ENCODE data around the gene TFCP2L1.

TFCP2L1 gene

DNA sequence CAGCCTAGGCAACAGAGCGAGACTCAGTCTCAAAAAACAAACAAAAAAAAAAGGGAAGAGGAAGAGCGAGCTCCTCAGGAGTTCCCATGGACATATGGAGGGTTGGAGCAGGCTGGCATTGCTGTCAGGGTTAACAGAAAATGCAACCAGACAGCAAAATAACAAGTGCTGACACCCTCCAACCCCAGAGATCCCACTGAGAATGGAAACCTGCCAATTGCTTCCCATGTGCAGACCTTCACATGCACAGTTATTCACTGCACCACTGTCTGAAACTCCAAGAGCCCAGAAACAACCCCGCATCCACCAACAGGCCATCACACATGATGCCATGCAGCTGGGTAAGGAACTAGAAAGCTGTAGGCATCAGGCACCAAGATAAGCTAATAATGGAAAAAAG, 43.5 kb downstream of the TFCP2L1 start:
- TF ChIP-seq CTCF (IDR thresholded peaks at IDR 0.05; ENCODE audit: insufficient read depth, low read length, missing control alignments), result no peak
- POLR2A ChIA-PET, result no interaction called here
- H3K4me3 ChIP-seq (ENCODE audit: low read depth, low read length), result no peak overlapping the region
- CTCF ChIA-PET, result no interaction called here
- no peak for DNase-seq (ENCODE audit: low read depth, low spot score)

- no peak for TF ChIP-seq CTCF (IDR thresholded peaks at IDR 0.05; ENCODE audit: insufficient read depth, low read length, missing control alignments)
- CTCF ChIA-PET, result no interaction called here
- POLR2A ChIA-PET, result no interaction called here
- no peak for DNase-seq (ENCODE audit: low read depth, low spot score)
- H3K4me3 ChIP-seq (ENCODE audit: low read depth, low read length), result no peak overlapping the region
Observed at GRCh38 chr2:121240436-121240835, 44.6 kb downstream of the TFCP2L1 start.

- H3K4me3 ChIP-seq (ENCODE audit: low read depth, low read length), result no peak overlapping the region
- POLR2A ChIA-PET, result no interaction called here
- no peak for DNase-seq (ENCODE audit: low read depth, low spot score)
- TF ChIP-seq CTCF (IDR thresholded peaks at IDR 0.05; ENCODE audit: insufficient read depth, low read length, missing control alignments), result no peak
- CTCF ChIA-PET, result no interaction called here
Observed at GRCh38 chr2:121239969-121240368, 45.0 kb downstream of the TFCP2L1 start.

DNA sequence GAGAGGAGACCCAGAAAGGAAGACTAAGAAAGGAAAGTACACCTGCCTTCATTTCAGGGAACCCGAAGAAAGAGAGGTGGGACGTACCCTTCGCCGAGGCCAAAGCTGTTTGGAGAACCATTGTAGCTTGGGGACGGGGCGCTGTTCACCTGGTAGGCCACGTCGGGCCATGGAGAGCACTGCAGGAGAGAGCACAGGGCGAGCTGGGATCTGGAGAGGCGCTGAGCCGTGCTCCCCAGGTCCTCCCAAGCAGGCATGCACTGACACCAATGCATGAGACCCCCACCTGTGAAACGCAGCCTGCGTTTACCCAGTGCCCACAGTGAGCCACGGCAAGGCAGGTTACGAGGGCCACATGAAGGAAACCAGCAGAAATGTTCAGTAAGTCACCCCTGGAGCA, 45.5 kb downstream of the TFCP2L1 start:
- H3K4me3 ChIP-seq (ENCODE audit: low read depth, low read length), result no peak overlapping the region
- DNase-seq (ENCODE audit: low read depth, low spot score), result no peak
- POLR2A ChIA-PET, result no interaction called here
- CTCF ChIA-PET, result no interaction called here
- TF ChIP-seq CTCF (IDR thresholded peaks at IDR 0.05; ENCODE audit: insufficient read depth, low read length, missing control alignments), result no peak

DNA sequence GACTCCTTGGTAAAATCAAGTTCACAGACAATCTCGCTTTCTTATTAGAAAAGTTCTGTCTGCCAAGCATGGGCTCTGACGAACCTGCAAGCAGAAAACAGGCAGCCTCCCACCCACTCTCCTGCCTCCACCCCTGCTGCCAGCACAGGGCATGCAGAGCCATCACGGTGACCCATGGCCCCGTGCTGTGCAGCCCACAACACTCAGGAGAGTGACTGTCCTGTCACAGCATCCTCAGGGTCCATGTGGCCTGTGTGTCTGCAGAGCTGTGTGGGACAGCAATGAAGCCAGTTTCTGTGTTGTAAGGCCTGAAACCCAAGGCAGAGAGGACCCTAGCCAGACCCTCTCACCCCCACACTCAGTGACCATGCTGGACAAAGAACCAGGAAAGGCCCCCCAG, 46.2 kb downstream of the TFCP2L1 start:
- CTCF ChIA-PET, result no interaction called here
- POLR2A ChIA-PET, result no interaction called here
- no peak for DNase-seq (ENCODE audit: low read depth, low spot score)
- H3K4me3 ChIP-seq (ENCODE audit: low read depth, low read length), result no peak overlapping the region
- TF ChIP-seq CTCF (IDR thresholded peaks at IDR 0.05; ENCODE audit: insufficient read depth, low read length, missing control alignments), result no peak

DNA sequence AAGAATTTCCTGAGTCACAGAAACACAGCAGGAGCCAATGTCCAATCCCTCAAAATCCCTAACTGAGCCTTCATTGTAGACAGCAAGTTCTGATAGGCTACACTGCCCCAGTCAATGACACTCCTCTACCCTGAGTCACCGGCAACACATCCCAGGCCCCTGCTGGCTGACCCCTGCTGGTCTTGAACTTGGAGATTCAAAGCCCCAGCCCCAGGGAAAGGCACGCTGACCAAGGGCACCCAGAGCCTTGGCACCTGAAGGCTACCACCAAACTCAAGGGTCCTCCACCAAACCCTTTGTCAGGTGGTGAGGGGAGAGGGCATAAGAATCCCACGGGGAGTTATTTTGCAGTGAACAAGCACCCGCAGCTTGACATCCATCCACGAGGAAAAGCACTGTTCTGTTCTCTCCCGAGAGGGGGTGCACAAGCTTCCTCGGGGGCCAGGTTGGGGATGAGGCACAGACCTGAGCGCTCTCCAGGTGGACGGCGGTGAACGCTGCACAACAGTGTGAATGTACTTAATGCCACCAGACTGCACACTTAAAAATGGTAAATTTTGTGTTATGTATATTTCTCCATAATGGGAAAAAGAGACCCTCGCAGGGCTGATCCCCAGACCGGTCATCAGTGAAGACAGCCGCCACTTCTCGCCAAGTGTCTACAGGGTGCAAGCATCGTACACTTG, 46.9 kb downstream of the TFCP2L1 start:
- no peak for TF ChIP-seq CTCF (IDR thresholded peaks at IDR 0.05; ENCODE audit: insufficient read depth, low read length, missing control alignments)
- POLR2A ChIA-PET, result no interaction called here
- H3K4me3 ChIP-seq (ENCODE audit: low read depth, low read length), result no peak overlapping the region
- CTCF ChIA-PET, result no interaction called here
- DNase-seq (ENCODE audit: low read depth, low spot score), result no peak

All from AG04449 (cell line).